Smooth muscle cell (in vitro differentiated cells): ENCODE data around the gene KIF25. TPM values are rescaled to one million over a fixed set of nuclear protein-coding genes. Genes with fewer than 3 reads are reported as not detected.
A peak's percentile ranks its signal among the peaks of the same experiment; 100 is the strongest.

Experiments
- DNase-seq: peaks from one replicate; lab custom pipeline; 2025; ENCODE audit not compliant: unreplicated experiment; lab: John Stamatoyannopoulos, UW
- H2AFZ ChIP-seq: fragments of 200-600 bp; sonication (generic); 2 replicates; pipeline ENCODE4 v1.6.0; 2016; ENCODE audit warnings: antibody characterized with exemption, low read depth, mild to moderate bottlenecking
- H3F3A ChIP-seq: fragments of 200-600 bp; sonication (generic); 2 replicates; pipeline ENCODE4 v1.6.0; 2017; ENCODE audit warnings: antibody characterized with exemption, low read depth
- H3K27ac ChIP-seq: fragments of 200-600 bp; sonication (generic); 2 replicates; pipeline ENCODE4 v1.5.1; 2016; ENCODE audit warnings: low read depth, mild to moderate bottlenecking
- H3K27me3 ChIP-seq: fragments of 200-600 bp; sonication (generic); 2 replicates; pipeline ENCODE4 v1.6.1; 2016; ENCODE audit warnings: low read depth, mild to moderate bottlenecking
- H3K36me3 ChIP-seq: fragments of 200-600 bp; sonication (generic); 2 replicates; pipeline ENCODE4 v1.5.1; 2016; ENCODE audit warnings: low read depth
- H3K4me1 ChIP-seq: fragments of 200-600 bp; sonication (generic); 2 replicates; pipeline ENCODE4 v1.5.1; 2016; ENCODE audit warnings: low read depth
- H3K4me2 ChIP-seq: fragments of 200-600 bp; sonication (generic); 2 replicates; pipeline ENCODE4 v1.6.0; 2016; ENCODE audit warnings: mild to moderate bottlenecking
- H3K4me3 ChIP-seq: fragments of 200-600 bp; sonication (generic); 2 replicates; pipeline ENCODE4 v1.5.1; 2016; ENCODE audit warnings: mild to moderate bottlenecking
- H3K79me2 ChIP-seq: fragments of 200-600 bp; sonication (generic); 2 replicates; pipeline ENCODE4 v1.6.0; 2016; ENCODE audit warnings: low read depth, mild to moderate bottlenecking
- H3K9ac ChIP-seq: fragments of 200-600 bp; sonication (generic); 2 replicates; pipeline ENCODE4 v1.6.0; 2016; ENCODE audit warnings: low read depth
- H3K9me3 ChIP-seq: fragments of 200-600 bp; sonication (generic); replicated peaks from 2 replicates; pipeline ENCODE4 v1.5.1; 2016; ENCODE audit warnings: low read depth
- H4K20me1 ChIP-seq: fragments of 200-600 bp; sonication (generic); 2 replicates; pipeline ENCODE4 v1.6.0; 2016; ENCODE audit warnings: low read depth
- WGBS: methylation state at CpG from one replicate; pipeline ENCODE4 v1.1.7; 2016; ENCODE audit warnings: low lambda C conversion rate; 5-methylcytosine and 5-hydroxymethylcytosine counted together
- polyA plus RNA-seq: library from polyadenylated mRNA; unstranded; fragments of >200 nt; fragmentation: Nextera tagmentation; extraction: Ambion mirVana; gene quantifications from 2 replicates; pipeline ENCODE4 v1.2.1, GENCODE V29; 2016
- total RNA-seq: library from RNA; depleted of rRNA; stranded (reverse); fragments of >200 nt; gene quantifications from 2 replicates; pipeline ENCODE4 v1.2.3, GENCODE V29; 2014
- TF ChIP-seq, protein P1 (sequence below): fragments of 200-600 bp; sonication (generic); IDR thresholded peaks from 2 replicates; pipeline ENCODE4 v1.5.1; 2017; ENCODE audit warnings: borderline replicate concordance, mild to moderate bottlenecking, antibody characterized with exemption; ENCODE audit not compliant: insufficient read depth, poor library complexity, severe bottlenecking

The KIF25 gene
- total and polyA plus RNA-seq, 2 experiments from 2014 or later = 0.22 to 1.5 TPM

DNA sequence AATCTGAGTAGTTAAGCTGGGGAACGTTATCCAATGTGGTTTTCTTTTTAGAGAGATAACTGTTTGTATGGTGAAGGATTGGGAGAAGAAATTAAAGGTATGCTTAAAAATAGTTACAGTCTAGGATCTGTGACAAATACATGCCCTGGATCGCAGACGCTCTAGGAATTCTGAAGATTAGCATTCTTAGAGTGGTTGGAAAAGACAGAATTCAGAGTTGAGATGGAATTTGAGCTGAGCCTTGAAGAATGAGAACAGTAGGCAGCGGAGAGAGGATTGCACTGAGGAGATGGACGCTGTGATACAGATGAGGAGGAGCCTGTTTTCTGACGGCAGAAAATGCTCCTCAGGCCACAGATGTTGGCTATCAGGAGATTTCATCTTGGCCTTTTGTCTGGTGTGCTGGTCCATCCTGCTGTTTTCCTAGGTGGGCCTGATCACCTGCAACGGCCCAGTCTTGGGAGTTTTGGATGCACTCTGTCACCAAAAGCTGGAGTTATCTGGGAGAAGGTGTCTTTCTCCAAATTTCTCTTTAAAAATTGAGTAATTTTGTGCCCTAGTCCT is 48.3 kb upstream of the KIF25 start:
- DNase-seq = no peak
- H3F3A ChIP-seq = peaks cover 11% of the 10 kb centered on the region
- TF ChIP-seq, protein P1, sequence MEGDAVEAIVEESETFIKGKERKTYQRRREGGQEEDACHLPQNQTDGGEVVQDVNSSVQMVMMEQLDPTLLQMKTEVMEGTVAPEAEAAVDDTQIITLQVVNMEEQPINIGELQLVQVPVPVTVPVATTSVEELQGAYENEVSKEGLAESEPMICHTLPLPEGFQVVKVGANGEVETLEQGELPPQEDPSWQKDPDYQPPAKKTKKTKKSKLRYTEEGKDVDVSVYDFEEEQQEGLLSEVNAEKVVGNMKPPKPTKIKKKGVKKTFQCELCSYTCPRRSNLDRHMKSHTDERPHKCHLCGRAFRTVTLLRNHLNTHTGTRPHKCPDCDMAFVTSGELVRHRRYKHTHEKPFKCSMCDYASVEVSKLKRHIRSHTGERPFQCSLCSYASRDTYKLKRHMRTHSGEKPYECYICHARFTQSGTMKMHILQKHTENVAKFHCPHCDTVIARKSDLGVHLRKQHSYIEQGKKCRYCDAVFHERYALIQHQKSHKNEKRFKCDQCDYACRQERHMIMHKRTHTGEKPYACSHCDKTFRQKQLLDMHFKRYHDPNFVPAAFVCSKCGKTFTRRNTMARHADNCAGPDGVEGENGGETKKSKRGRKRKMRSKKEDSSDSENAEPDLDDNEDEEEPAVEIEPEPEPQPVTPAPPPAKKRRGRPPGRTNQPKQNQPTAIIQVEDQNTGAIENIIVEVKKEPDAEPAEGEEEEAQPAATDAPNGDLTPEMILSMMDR = no peak

DNA sequence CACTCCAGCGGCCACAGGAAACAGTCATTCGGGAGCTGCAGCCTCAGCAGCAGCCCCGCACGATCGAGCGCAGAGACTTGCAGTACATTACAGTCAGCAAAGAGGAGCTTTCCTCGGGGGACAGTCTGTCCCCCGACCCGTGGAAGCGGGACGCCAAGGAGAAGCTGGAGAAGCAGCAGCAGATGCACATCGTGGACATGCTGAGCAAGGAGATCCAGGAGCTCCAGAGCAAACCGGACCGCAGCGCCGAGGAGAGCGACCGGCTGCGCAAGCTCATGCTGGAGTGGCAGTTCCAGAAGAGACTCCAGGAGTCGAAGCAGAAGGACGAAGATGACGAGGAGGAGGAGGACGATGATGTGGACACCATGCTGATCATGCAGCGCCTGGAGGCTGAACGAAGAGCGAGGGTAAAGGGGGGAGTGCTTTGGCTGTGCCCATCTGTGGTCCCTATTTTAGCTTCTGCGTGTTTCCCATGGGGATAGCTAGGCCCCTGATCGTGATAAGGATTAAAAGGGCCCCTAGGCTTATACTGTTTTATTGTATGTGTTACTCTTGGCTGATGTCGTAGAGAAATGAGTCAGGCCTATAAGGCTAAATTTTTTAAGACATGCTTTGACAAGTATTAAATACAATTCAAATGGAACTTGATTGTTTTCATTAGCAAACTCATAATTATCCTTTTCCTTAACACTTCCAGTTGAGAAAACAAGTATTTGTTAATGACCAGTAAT is 45.5 kb upstream of the KIF25 start:
- TF ChIP-seq, protein P1 = no peak
- no peaks in the 10 kb centered on the region for H3K27me3 ChIP-seq
- peaks cover 6% of the 10 kb centered on the region for H3F3A ChIP-seq
- no peak overlapping the region for H3K4me3 ChIP-seq
- peaks cover 33% of the 10 kb centered on the region for H3K79me2 ChIP-seq
- peaks cover 4% of the 10 kb centered on the region for H3K4me1 ChIP-seq
- H3K9me3 ChIP-seq = no peaks in the 10 kb centered on the region
- no peak overlapping the region for H2AFZ ChIP-seq
- H3K36me3 ChIP-seq = peaks cover 4% of the 10 kb centered on the region
- no peak overlapping the region for H3K4me2 ChIP-seq
- DNase-seq = no peak
- H3K9ac ChIP-seq = no peak overlapping the region
- H3K27ac ChIP-seq = no peak overlapping the region
- peaks cover 10% of the 10 kb centered on the region for H4K20me1 ChIP-seq
- WGBS = 95% methylated on average over 29 of the region's 29 CpGs

More for the DNA sequence above, 48.3 kb upstream of the KIF25 start:
- Histone ChIP-seq H3K27ac (peak overlapping the region; percentile 71), H3K4me1 (peaks cover 4% of the 10 kb centered on the region), H3K27me3 (no peaks in the 10 kb centered on the region), H3K9me3 (no peaks in the 10 kb centered on the region), H3K9ac (no peak overlapping the region), H3K4me3 (no peak overlapping the region), H2AFZ (no peak overlapping the region), H3K4me2 (peak overlapping the region; percentile 23), H4K20me1 (no peaks in the 10 kb centered on the region), H3K36me3 (peaks cover 21% of the 10 kb centered on the region), H3K79me2 (peaks cover 17% of the 10 kb centered on the region)
- WGBS = 40% methylated on average over 7 of the region's 7 CpGs

DNA sequence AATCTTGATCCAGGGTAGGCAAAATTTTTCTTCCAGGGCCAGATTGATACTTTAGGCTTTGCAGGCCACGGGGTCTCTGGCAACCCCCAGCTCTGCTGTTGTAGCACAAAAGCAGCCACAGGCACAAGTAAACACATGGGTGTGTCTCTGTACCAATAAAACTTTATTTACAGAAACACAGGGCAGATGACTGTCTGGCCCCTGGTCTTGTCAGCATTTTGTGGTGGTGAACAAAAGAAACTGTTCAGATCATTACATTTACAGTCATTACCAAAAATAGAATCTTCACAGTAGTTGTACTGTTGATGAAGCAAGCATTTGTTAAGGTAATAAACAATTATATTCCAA is 45.0 kb upstream of the KIF25 start:
- Histone ChIP-seq H3K9me3 (no peaks in the 10 kb centered on the region), H3K9ac (no peak overlapping the region), H4K20me1 (peaks cover 13% of the 10 kb centered on the region), H3K36me3 (peaks cover 4% of the 10 kb centered on the region), H3K79me2 (peaks cover 33% of the 10 kb centered on the region), H3K27ac (no peak overlapping the region), H3K27me3 (no peaks in the 10 kb centered on the region), H3K4me2 (no peak overlapping the region), H3K4me1 (peaks cover 4% of the 10 kb centered on the region), H3K4me3 (no peak overlapping the region), H2AFZ (no peak overlapping the region), H3F3A (peaks cover 6% of the 10 kb centered on the region)
- no peak for DNase-seq
- TF ChIP-seq, protein P1 = no peak
- WGBS = 56% methylated on average over 1 of the region's 1 CpG
